Endothelial cell of umbilical vein (primary cell): ENCODE results near the gene PUS1. TPM values are rescaled to one million over a fixed set of nuclear protein-coding genes. Genes with fewer than 3 reads are reported as not detected.
"Not testable (repeated sequence)": the region's sequence is repeated elsewhere in the genome, so short reads cannot be mapped to it uniquely, and the experiment has no call there.

ENCODE experiments used
- BruUV-seq: library from RNA; stranded (reverse); fragments of 400-500 nt; replicated peaks from 2 replicates; lab custom pipeline; 2021; lab: Mats Ljungman, UMichigan
- CTCF ChIA-PET: fragments of 300-600, 350-600 bp; sonication (Branson Sonifier 250); formaldehyde crosslinking; loops from one replicate; lab custom pipeline; 2021; ENCODE audit warnings: antibody characterized with exemption, inconsistent platforms; lab: Charles Lee
- POLR2A ChIA-PET: fragments of 300-600, 350-600 bp; sonication (Branson Sonifier 250); formaldehyde crosslinking; loops from one replicate; lab custom pipeline; 2021; ENCODE audit warnings: antibody characterized with exemption, inconsistent platforms; lab: Charles Lee
- DNase-seq: peaks from one replicate; pipeline ENCODE4 v3.0.0-alpha.2; 2011; ENCODE audit warnings: low read depth, low spot score
- FAIRE-seq: peaks from 2 replicates; lab custom pipeline; 2011; peaks lifted over from hg19 to GRCh38; lab: Jason Lieb, UNC
- H2AFZ ChIP-seq: 2 replicates; pipeline ENCODE4 v1.6.0; 2012; ENCODE audit warnings: low read depth, low read length, control low read depth, inconsistent platforms
- H3K27ac ChIP-seq: 2 replicates; pipeline ENCODE4 v1.5.1; 2011; ENCODE audit warnings: low read depth, mild to moderate bottlenecking, control low read depth, low read length, moderate library complexity; ENCODE audit not compliant: insufficient read depth
- H3K27me3 ChIP-seq, 2 experiments: 2 replicates each; pipeline versions ENCODE4 v1.6.0 to v1.6.1; 2011; ENCODE audit warnings: low read length in 2 of 2, mixed read lengths in 1 of 2; ENCODE audit not compliant: control insufficient read depth in 2 of 2, insufficient read depth in 2 of 2
- H3K36me3 ChIP-seq, 2 experiments: 2 replicates in 1 of 2; 3 replicates in 1 of 2; pipeline ENCODE4 v1.5.1; 2011; ENCODE audit warnings: low read length in 2 of 2, mild to moderate bottlenecking in 1 of 2, moderate library complexity in 1 of 2; ENCODE audit not compliant: control insufficient read depth in 2 of 2, insufficient read depth in 2 of 2; ENCODE audit errors: extremely low read depth in 1 of 2
- H3K4me1 ChIP-seq: 3 replicates; pipeline ENCODE4 v1.5.1; 2011; ENCODE audit warnings: mild to moderate bottlenecking, low read length; ENCODE audit not compliant: control insufficient read depth, insufficient read depth; ENCODE audit errors: extremely low read depth
- H3K4me2 ChIP-seq: 2 replicates; pipeline ENCODE4 v1.6.1; 2011; ENCODE audit warnings: low read length, control low read depth, mixed read lengths; ENCODE audit not compliant: insufficient read depth
- H3K4me3 ChIP-seq, 3 experiments: fragments of 200-600 bp in 1 of 3; sonication (generic), shearing (Covaris generic) in 1 of 3; replicated peaks in 1 of 3; 2 replicates each; pipeline ENCODE4 v1.5.1; 2011 to 2016; ENCODE audit warnings: control low read depth in 3 of 3, low read length in 3 of 3, mild to moderate bottlenecking in 2 of 3, inconsistent platforms in 1 of 3, low read depth in 1 of 3, moderate library complexity in 1 of 3; ENCODE audit not compliant: insufficient read depth in 1 of 3
- H3K79me2 ChIP-seq: 2 replicates; pipeline ENCODE4 v1.6.0; 2012; ENCODE audit warnings: low read length, inconsistent platforms; ENCODE audit not compliant: control insufficient read depth, insufficient read depth
- H3K9ac ChIP-seq: replicated peaks from 2 replicates; pipeline ENCODE3; 2011; ENCODE audit warnings: low read length, control low read depth; ENCODE audit not compliant: insufficient read depth; ENCODE audit errors: extremely low read depth
- H3K9me1 ChIP-seq: replicated peaks from 3 replicates; pipeline ENCODE4 v1.6.0; 2011; ENCODE audit warnings: mild to moderate bottlenecking, low read length; ENCODE audit not compliant: control insufficient read depth, insufficient read depth; ENCODE audit errors: extremely low read depth
- H3K9me3 ChIP-seq: replicated peaks from 2 replicates; pipeline ENCODE4 v1.5.1; 2012; ENCODE audit warnings: low read length, inconsistent platforms; ENCODE audit not compliant: control insufficient read depth, insufficient read depth
- H4K20me1 ChIP-seq: replicated peaks from 2 replicates; pipeline ENCODE3; 2011; ENCODE audit warnings: mild to moderate bottlenecking, low read length; ENCODE audit not compliant: control insufficient read depth, insufficient read depth; ENCODE audit errors: extremely low read depth
- dilution Hi-C: fragments of 300-500 bp; cut with MboI; formaldehyde crosslinking; loops from one replicate; pipeline ENCODE4 v1.15.0; 2019; ENCODE audit warnings: low sequenced_read_pairs; ENCODE audit not compliant: extremely low pct_ligation_motif_present
- intact Hi-C: fragments of 100-400 bp; cut with micrococcal nuclease; formaldehyde crosslinking; loops from one replicate; pipeline ENCODE4 v1.10.0; 2022
- polyA plus RNA-seq, 4 experiments: library from polyadenylated mRNA; depleted of rRNA in 3 of 4; stranded (reverse) in 3 of 4; unstranded in 1 of 4; fragments of >200 nt; gene quantifications; 2 replicates each; pipeline versions ENCODE4 v1.2.1 to v1.2.3, GENCODE V29; 2011 to 2012; ENCODE audit warnings: missing spikeins in 1 of 4
- total RNA-seq: library from RNA; stranded (reverse); gene quantifications from 2 replicates; pipeline ENCODE4 v1.2.3, GENCODE V29; 2021

The PUS1 gene
- total and polyA plus RNA-seq, 2 donors (not counting 3 experiments of a cell fraction or from before 2014, with no cell fraction given), result 33.9 to 52.2 TPM

DNA sequence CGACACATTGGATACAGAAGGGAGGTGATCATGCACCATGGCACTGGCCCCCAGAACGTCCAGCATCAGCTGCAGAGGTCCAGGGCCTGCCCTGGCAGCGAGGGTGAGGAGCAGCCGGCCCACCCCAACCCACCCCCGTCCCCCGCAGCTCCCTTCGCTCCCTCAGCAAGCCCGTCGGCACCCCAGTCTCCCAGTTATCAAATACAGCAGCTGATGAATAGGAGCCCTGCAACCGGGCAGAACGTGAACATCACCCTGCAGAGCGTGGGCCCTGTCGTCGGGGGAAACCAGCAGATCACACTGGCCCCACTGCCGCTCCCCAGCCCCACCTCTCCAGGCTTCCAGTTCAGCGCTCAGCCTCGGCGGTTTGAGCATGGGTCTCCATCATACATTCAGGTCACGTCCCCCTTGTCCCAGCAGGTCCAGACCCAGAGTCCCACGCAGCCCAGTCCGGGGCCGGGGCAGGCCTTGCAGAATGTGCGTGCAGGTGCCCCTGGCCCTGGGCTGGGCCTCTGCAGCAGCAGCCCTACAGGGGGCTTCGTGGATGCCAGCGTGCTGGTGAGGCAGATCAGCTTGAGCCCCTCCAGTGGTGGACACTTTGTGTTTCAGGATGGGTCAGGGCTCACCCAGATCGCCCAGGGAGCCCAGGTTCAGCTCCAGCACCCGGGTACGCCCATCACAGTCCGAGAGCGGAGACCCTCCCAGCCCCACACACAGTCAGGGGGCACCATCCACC is 31.7 kb downstream of the PUS1 start:
- Histone ChIP-seq H3K79me2 (peaks cover 82% of the 10 kb centered on the region), H4K20me1 (peaks cover 12% of the 10 kb centered on the region)
- H3K27me3 ChIP-seq, H2AFZ ChIP-seq, dilution Hi-C loops, H3K27ac ChIP-seq, intact Hi-C loops, H3K4me1 ChIP-seq, H3K4me3 ChIP-seq, H3K4me2 ChIP-seq, H3K9me3 ChIP-seq, CTCF ChIA-PET, POLR2A ChIA-PET, H3K36me3 ChIP-seq, BruUV-seq, FAIRE-seq, H3K9ac ChIP-seq, H3K9me1 ChIP-seq, DNase-seq: not testable (repeated sequence)

DNA sequence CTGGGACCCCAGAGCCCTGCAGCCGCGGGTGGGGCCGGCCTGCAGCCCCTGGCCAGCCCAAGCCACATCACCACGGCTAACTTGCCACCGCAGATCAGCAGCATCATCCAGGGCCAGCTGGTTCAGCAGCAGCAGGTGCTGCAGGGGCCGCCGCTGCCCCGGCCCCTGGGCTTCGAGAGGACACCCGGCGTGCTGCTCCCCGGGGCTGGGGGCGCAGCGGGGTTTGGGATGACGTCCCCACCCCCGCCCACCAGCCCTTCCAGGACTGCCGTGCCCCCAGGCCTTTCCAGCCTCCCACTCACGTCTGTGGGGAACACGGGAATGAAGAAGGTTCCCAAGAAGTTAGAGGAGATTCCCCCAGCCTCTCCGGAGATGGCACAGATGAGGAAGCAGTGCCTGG is 32.3 kb downstream of the PUS1 start:
- DNase-seq, H3K9me3 ChIP-seq, H3K4me1 ChIP-seq, H3K9me1 ChIP-seq, H3K9ac ChIP-seq, H3K4me2 ChIP-seq, H2AFZ ChIP-seq, CTCF ChIA-PET, intact Hi-C loops, dilution Hi-C loops, H3K27ac ChIP-seq, H3K27me3 ChIP-seq, H3K4me3 ChIP-seq, FAIRE-seq, POLR2A ChIA-PET, H3K36me3 ChIP-seq: not testable (repeated sequence)
- TSS peak; percentile 31 for BruUV-seq
- peaks cover 82% of the 10 kb centered on the region for H3K79me2 ChIP-seq
- peaks cover 12% of the 10 kb centered on the region for H4K20me1 ChIP-seq
